ENCODE results near the gene STAG1.
"Not testable (repeated sequence)": the region's sequence is repeated elsewhere in the genome, so short reads cannot be mapped to it uniquely, and the experiment has no call there.

Gene STAG1

GRCh38 chr3:136576279-136577009 lies 175.7 kb downstream of the STAG1 start:
- no peak overlapping the region for H3K4me3 ChIP-seq (ENCODE audit: insufficient read depth, low read length, poor library complexity, severe bottlenecking)
- H3K79me2 ChIP-seq (ENCODE audit: insufficient read depth, low read length) = peaks cover 7% of the 10 kb centered on the region
- H3K27ac ChIP-seq (ENCODE audit: low read depth, low read length) = no peak overlapping the region
- H3K9me3 ChIP-seq (ENCODE audit: insufficient read depth, low read length) = no peaks in the 10 kb centered on the region
- no peak overlapping the region for H3K4me2 ChIP-seq (ENCODE audit: low read depth, low read length, poor library complexity, severe bottlenecking)
- H2AFZ ChIP-seq (ENCODE audit: low read depth, low read length, severe bottlenecking) = no peak overlapping the region
- no peaks in the 10 kb centered on the region; the same call in 1 of the 2 replicates for H3F3A ChIP-seq (ENCODE audit: insufficient read depth)
- H3K9me2 ChIP-seq (replicated peaks; ENCODE audit: insufficient read depth, low read length) = no peaks in the 10 kb centered on the region
- no peaks in the 10 kb centered on the region for H4K20me1 ChIP-seq (ENCODE audit: low read depth, low read length)
- no peaks in the 10 kb centered on the region for H3K27me3 ChIP-seq (ENCODE audit: low read length)
- H3K9ac ChIP-seq (ENCODE audit: low read length) = no peak overlapping the region
- H3K36me3 ChIP-seq (ENCODE audit: low read length) = no peaks in the 10 kb centered on the region; the same call in 1 of the 2 replicates
- TF ChIP-seq CTCF (IDR thresholded peaks at IDR 0.05; ENCODE audit: insufficient read depth, low read length, poor library complexity, severe bottlenecking) (no peak), EZH2phosphoT487 (conservative IDR thresholded peaks at IDR 0.05; ENCODE audit: low read length) (no peak)

GRCh38 chr3:136567599-136568188 lies 184.5 kb downstream of the STAG1 start:
- Histone ChIP-seq H3K27ac (ENCODE audit: low read depth, low read length) (no peak overlapping the region), H3K36me3 (ENCODE audit: low read length) (peaks cover 2% of the 10 kb centered on the region; the same call in 1 of the 2 replicates), H3K9me2 (replicated peaks; ENCODE audit: insufficient read depth, low read length) (no peaks in the 10 kb centered on the region), H3K4me2 (ENCODE audit: low read depth, low read length, poor library complexity, severe bottlenecking) (no peak overlapping the region), H3F3A (ENCODE audit: insufficient read depth) (0 out of 2 replicates have a peak, but pooled peaks cover 3% of the 10 kb centered on the region), H2AFZ (ENCODE audit: low read depth, low read length, severe bottlenecking) (no peak overlapping the region), H3K79me2 (ENCODE audit: insufficient read depth, low read length) (peaks cover 5% of the 10 kb centered on the region), H3K9ac (ENCODE audit: low read length) (no peak overlapping the region), H3K9me3 (ENCODE audit: insufficient read depth, low read length) (no peaks in the 10 kb centered on the region), H3K27me3 (ENCODE audit: low read length) (no peaks in the 10 kb centered on the region), H4K20me1 (ENCODE audit: low read depth, low read length) (peaks cover 2% of the 10 kb centered on the region; the same call in 1 of the 2 replicates), H3K4me3 (ENCODE audit: insufficient read depth, low read length, poor library complexity, severe bottlenecking) (no peak overlapping the region)
- TF ChIP-seq EZH2phosphoT487 (conservative IDR thresholded peaks at IDR 0.05; ENCODE audit: low read length) (no peak), CTCF (IDR thresholded peaks at IDR 0.05; ENCODE audit: insufficient read depth, low read length, poor library complexity, severe bottlenecking) (no peak)

GRCh38 chr3:136564962-136565361 lies 187.2 kb downstream of the STAG1 start:
- H2AFZ ChIP-seq (ENCODE audit: low read depth, low read length, severe bottlenecking); H3K4me3 ChIP-seq (ENCODE audit: insufficient read depth, low read length, poor library complexity, severe bottlenecking); H3K9me3 ChIP-seq (ENCODE audit: insufficient read depth, low read length); H3K9ac ChIP-seq (ENCODE audit: low read length); H3F3A ChIP-seq (ENCODE audit: insufficient read depth); H3K4me2 ChIP-seq (ENCODE audit: low read depth, low read length, poor library complexity, severe bottlenecking); H3K27me3 ChIP-seq (ENCODE audit: low read length); H3K36me3 ChIP-seq (ENCODE audit: low read length); H3K27ac ChIP-seq (ENCODE audit: low read depth, low read length); H3K79me2 ChIP-seq (ENCODE audit: insufficient read depth, low read length); H3K9me2 ChIP-seq (replicated peaks; ENCODE audit: insufficient read depth, low read length); H4K20me1 ChIP-seq (ENCODE audit: low read depth, low read length): not testable (repeated sequence)

GRCh38 chr3:136562026-136562425 lies 190.2 kb downstream of the STAG1 start:
- TF ChIP-seq CTCF (IDR thresholded peaks at IDR 0.05; ENCODE audit: insufficient read depth, low read length, poor library complexity, severe bottlenecking) (no peak), EZH2phosphoT487 (conservative IDR thresholded peaks at IDR 0.05; ENCODE audit: low read length) (no peak)
- Histone ChIP-seq H2AFZ (ENCODE audit: low read depth, low read length, severe bottlenecking) (no peak overlapping the region), H3K9ac (ENCODE audit: low read length) (no peak overlapping the region), H3K4me3 (ENCODE audit: insufficient read depth, low read length, poor library complexity, severe bottlenecking) (no peak overlapping the region), H3K9me3 (ENCODE audit: insufficient read depth, low read length) (no peaks in the 10 kb centered on the region), H3K9me2 (replicated peaks; ENCODE audit: insufficient read depth, low read length) (no peaks in the 10 kb centered on the region), H3K79me2 (ENCODE audit: insufficient read depth, low read length) (peaks cover 2% of the 10 kb centered on the region; the same call in 1 of the 2 replicates), H3K27ac (ENCODE audit: low read depth, low read length) (no peak overlapping the region), H3F3A (ENCODE audit: insufficient read depth) (no peaks in the 10 kb centered on the region), H4K20me1 (ENCODE audit: low read depth, low read length) (no peaks in the 10 kb centered on the region), H3K36me3 (ENCODE audit: low read length) (0 out of 2 replicates have a peak, but pooled peaks cover 2% of the 10 kb centered on the region), H3K27me3 (ENCODE audit: low read length) (no peaks in the 10 kb centered on the region), H3K4me2 (ENCODE audit: low read depth, low read length, poor library complexity, severe bottlenecking) (no peak overlapping the region)

Data from SU-DHL-6 (cell line).